WTC11 (cell line): ENCODE results near the gene DGKG. TPM values are rescaled to one million over a fixed set of nuclear protein-coding genes. Genes with fewer than 3 reads are reported as not detected.

Experiments used
- ATAC-seq: fragments of 200-7000 bp; cut with Tn5 transposase; 2 replicates; pipeline ENCODE4 v1.10.0; 2021; ENCODE audit warnings: mild to moderate bottlenecking, moderate library complexity
- CTCF ChIA-PET: fragments of 300-600 bp; sonication (Branson Sonifier 250); formaldehyde crosslinking; loops from one replicate; lab custom pipeline; 2021; ENCODE audit warnings: antibody characterized with exemption; lab: Charles Lee
- POLR2A ChIA-PET: fragments of 350-600 bp; sonication (Branson Sonifier 250); formaldehyde crosslinking; loops from one replicate; lab custom pipeline; 2021; ENCODE audit warnings: antibody characterized with exemption; lab: Charles Lee
- DNase-seq: peaks from one replicate; pipeline ENCODE4 v3.0.0; 2021; ENCODE audit warnings: low spot score
- H3K27ac Mint-ChIP-seq: 2 replicates; pipeline ENCODE4 v1.8.0; 2021; ENCODE audit warnings: mixed read lengths
- H3K27me3 Mint-ChIP-seq: 2 replicates; pipeline ENCODE4 v1.8.0; 2021; ENCODE audit warnings: low read depth, mild to moderate bottlenecking, moderate library complexity, mixed read lengths
- H3K36me3 Mint-ChIP-seq: 2 replicates; pipeline ENCODE4 v1.8.0; 2021; ENCODE audit warnings: mixed read lengths
- H3K4me1 Mint-ChIP-seq: 2 replicates; pipeline ENCODE4 v1.8.0; 2022; ENCODE audit warnings: mixed read lengths
- H3K4me3 Mint-ChIP-seq: 2 replicates; pipeline ENCODE4 v1.8.0; 2021; ENCODE audit warnings: mild to moderate bottlenecking, moderate library complexity, mixed read lengths
- H3K9me3 Mint-ChIP-seq: 2 replicates; pipeline ENCODE4 v1.8.0; 2021; ENCODE audit warnings: mixed read lengths
- AFF4 ChIP-seq: sonication (generic); formaldehyde crosslinking; IDR thresholded peaks from 2 replicates; pipeline ENCODE4 v1.8.1; 2023; ENCODE audit warnings: mild to moderate bottlenecking, missing genetic modification reagents, borderline replicate concordance
- CREM ChIP-seq: sonication (generic); formaldehyde crosslinking; IDR thresholded peaks from 2 replicates; pipeline ENCODE4 v1.8.1; 2022; ENCODE audit warnings: mild to moderate bottlenecking, missing genetic modification reagents, moderate library complexity
- GRHL2 ChIP-seq: fragments of 250-450 bp; sonication (Bioruptor Pico); IDR thresholded peaks from 2 replicates; pipeline ENCODE4 v1.8.0; 2022; ENCODE audit warnings: mild to moderate bottlenecking, moderate library complexity; ENCODE audit not compliant: insufficient replicate concordance, severe bottlenecking
- GTF2I ChIP-seq: fragments of 250-450 bp; sonication (Bioruptor Pico); conservative IDR thresholded peaks from 2 replicates; pipeline ENCODE4 v1.4.0; 2021; ENCODE audit warnings: mild to moderate bottlenecking
- JUN ChIP-seq: sonication (generic); formaldehyde crosslinking; IDR thresholded peaks from 2 replicates; pipeline ENCODE4 v1.8.0; 2023; ENCODE audit warnings: mild to moderate bottlenecking, missing genetic modification reagents
- NFYB ChIP-seq: sonication (generic); formaldehyde crosslinking; conservative IDR thresholded peaks from 2 replicates; pipeline ENCODE4 v1.8.0; 2022; ENCODE audit warnings: low read depth, missing genetic modification reagents
- PRRX2 ChIP-seq: fragments of 250-450 bp; sonication (Bioruptor Pico); IDR thresholded peaks from 2 replicates; pipeline ENCODE4 v1.8.0; 2021; ENCODE audit warnings: mild to moderate bottlenecking
- RORB ChIP-seq: fragments of 250-450 bp; sonication (Bioruptor Pico); IDR thresholded peaks from 2 replicates; pipeline ENCODE4 v1.9.0; 2021; ENCODE audit warnings: mild to moderate bottlenecking
- TEAD4 ChIP-seq: sonication (generic); formaldehyde crosslinking; IDR thresholded peaks from 2 replicates; pipeline ENCODE4 v1.8.0; 2022; ENCODE audit warnings: mild to moderate bottlenecking, missing genetic modification reagents
- ZNF281 ChIP-seq: sonication (generic); formaldehyde crosslinking; IDR thresholded peaks from 2 replicates; pipeline ENCODE4 v1.8.0; 2023; ENCODE audit warnings: mild to moderate bottlenecking, missing genetic modification reagents
- ZNF671 ChIP-seq: fragments of 250-450 bp; sonication (Bioruptor Pico); IDR thresholded peaks from 2 replicates; pipeline ENCODE4 v1.8.0; 2021; ENCODE audit warnings: mild to moderate bottlenecking
- total RNA-seq: library from RNA; stranded (reverse); gene quantifications from 3 replicates; pipeline ENCODE4 v1.2.3, GENCODE V29; 2021
- TF ChIP-seq, protein P1 (sequence below): fragments of 200-600 bp; IDR thresholded peaks from 2 replicates; pipeline ENCODE4 v1.8.0; 2022; ENCODE audit warnings: antibody characterized with exemption
- TF ChIP-seq, protein P2 (sequence below): sonication (generic); formaldehyde crosslinking; IDR thresholded peaks from 2 replicates; pipeline ENCODE4 v1.8.1; 2023; ENCODE audit warnings: mild to moderate bottlenecking, missing genetic modification reagents, moderate library complexity
- TF ChIP-seq, protein P3 (sequence below): sonication (generic); formaldehyde crosslinking; IDR thresholded peaks from 2 replicates; pipeline ENCODE4 v1.8.1; 2022; ENCODE audit warnings: low read depth, missing genetic modification reagents, borderline replicate concordance
- TF ChIP-seq, protein P4 (sequence below): sonication (generic); formaldehyde crosslinking; conservative IDR thresholded peaks from 2 replicates; pipeline ENCODE4 v1.8.1; 2023; ENCODE audit warnings: mild to moderate bottlenecking, low read depth, missing genetic modification reagents, moderate library complexity
- TF ChIP-seq, protein P5 (sequence below): fragments of 250-450 bp; sonication (Bioruptor Pico); conservative IDR thresholded peaks from 2 replicates; pipeline ENCODE4 v1.9.0; 2021; ENCODE audit warnings: mild to moderate bottlenecking
- TF ChIP-seq, protein P6 (sequence below): sonication (generic); formaldehyde crosslinking; IDR thresholded peaks from 2 replicates; pipeline ENCODE4 v1.8.0; 2023; ENCODE audit warnings: missing genetic modification reagents, mild to moderate bottlenecking, borderline replicate concordance

Gene DGKG
- total RNA-seq, 1 experiment from 2014 or later = 0.92 TPM

DNA sequence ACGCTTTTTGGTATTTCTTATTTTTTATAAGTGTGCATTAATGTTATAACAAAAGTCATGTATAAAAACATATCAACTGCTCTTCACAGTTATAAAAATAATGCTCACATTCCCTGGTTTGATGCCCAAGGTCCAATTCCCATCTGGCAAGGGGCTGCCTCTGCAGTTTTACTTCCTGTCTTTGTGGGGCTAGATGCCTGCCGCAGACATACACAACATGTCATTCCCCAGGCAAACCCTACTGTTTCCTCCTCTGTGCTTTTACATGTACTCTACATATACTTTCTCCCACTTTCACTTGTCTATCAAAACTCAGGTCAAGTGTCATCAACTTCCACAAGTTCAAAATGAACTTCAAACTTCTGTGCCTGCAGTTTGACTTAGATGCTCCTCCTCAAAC, 192.7 kb downstream of the DGKG start (continued):
- no peak for TF ChIP-seq ZNF281 (CRISPR knock-in tag)
- no peak for TF ChIP-seq RORB (CRISPR knock-in tag)
- TF ChIP-seq JUN = no peak
- TF ChIP-seq, protein P1, sequence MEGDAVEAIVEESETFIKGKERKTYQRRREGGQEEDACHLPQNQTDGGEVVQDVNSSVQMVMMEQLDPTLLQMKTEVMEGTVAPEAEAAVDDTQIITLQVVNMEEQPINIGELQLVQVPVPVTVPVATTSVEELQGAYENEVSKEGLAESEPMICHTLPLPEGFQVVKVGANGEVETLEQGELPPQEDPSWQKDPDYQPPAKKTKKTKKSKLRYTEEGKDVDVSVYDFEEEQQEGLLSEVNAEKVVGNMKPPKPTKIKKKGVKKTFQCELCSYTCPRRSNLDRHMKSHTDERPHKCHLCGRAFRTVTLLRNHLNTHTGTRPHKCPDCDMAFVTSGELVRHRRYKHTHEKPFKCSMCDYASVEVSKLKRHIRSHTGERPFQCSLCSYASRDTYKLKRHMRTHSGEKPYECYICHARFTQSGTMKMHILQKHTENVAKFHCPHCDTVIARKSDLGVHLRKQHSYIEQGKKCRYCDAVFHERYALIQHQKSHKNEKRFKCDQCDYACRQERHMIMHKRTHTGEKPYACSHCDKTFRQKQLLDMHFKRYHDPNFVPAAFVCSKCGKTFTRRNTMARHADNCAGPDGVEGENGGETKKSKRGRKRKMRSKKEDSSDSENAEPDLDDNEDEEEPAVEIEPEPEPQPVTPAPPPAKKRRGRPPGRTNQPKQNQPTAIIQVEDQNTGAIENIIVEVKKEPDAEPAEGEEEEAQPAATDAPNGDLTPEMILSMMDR = no peak
- no peak for TF ChIP-seq CREM (CRISPR knock-in tag)
- TF ChIP-seq TEAD4 (CRISPR knock-in tag) = no peak
- no peak for TF ChIP-seq GTF2I (CRISPR knock-in tag)
- no peak for TF ChIP-seq AFF4
- no peak for TF ChIP-seq GRHL2
- TF ChIP-seq, protein P2, sequence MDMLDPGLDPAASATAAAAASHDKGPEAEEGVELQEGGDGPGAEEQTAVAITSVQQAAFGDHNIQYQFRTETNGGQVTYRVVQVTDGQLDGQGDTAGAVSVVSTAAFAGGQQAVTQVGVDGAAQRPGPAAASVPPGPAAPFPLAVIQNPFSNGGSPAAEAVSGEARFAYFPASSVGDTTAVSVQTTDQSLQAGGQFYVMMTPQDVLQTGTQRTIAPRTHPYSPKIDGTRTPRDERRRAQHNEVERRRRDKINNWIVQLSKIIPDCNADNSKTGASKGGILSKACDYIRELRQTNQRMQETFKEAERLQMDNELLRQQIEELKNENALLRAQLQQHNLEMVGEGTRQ (CRISPR knock-in tag) = no peak

GRCh38 chr3:186168976-186169375, 193.1 kb downstream of the DGKG start:
- no peaks in the 10 kb centered on the region; the same call in 1 of the 2 replicates for H3K27me3 Mint-ChIP-seq
- POLR2A ChIA-PET = no interaction called here
- H3K4me3 Mint-ChIP-seq = no peak overlapping the region
- no peaks in the 10 kb centered on the region for H3K36me3 Mint-ChIP-seq
- DNase-seq = no peak
- ATAC-seq = no peak
- CTCF ChIA-PET = no interaction called here
- no peak overlapping the region for H3K27ac Mint-ChIP-seq
- no peaks in the 10 kb centered on the region for H3K9me3 Mint-ChIP-seq
- no peaks in the 10 kb centered on the region for H3K4me1 Mint-ChIP-seq
- TF ChIP-seq, protein P3, sequence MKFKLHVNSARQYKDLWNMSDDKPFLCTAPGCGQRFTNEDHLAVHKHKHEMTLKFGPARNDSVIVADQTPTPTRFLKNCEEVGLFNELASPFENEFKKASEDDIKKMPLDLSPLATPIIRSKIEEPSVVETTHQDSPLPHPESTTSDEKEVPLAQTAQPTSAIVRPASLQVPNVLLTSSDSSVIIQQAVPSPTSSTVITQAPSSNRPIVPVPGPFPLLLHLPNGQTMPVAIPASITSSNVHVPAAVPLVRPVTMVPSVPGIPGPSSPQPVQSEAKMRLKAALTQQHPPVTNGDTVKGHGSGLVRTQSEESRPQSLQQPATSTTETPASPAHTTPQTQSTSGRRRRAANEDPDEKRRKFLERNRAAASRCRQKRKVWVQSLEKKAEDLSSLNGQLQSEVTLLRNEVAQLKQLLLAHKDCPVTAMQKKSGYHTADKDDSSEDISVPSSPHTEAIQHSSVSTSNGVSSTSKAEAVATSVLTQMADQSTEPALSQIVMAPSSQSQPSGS = no peak
- TF ChIP-seq, protein P4, sequence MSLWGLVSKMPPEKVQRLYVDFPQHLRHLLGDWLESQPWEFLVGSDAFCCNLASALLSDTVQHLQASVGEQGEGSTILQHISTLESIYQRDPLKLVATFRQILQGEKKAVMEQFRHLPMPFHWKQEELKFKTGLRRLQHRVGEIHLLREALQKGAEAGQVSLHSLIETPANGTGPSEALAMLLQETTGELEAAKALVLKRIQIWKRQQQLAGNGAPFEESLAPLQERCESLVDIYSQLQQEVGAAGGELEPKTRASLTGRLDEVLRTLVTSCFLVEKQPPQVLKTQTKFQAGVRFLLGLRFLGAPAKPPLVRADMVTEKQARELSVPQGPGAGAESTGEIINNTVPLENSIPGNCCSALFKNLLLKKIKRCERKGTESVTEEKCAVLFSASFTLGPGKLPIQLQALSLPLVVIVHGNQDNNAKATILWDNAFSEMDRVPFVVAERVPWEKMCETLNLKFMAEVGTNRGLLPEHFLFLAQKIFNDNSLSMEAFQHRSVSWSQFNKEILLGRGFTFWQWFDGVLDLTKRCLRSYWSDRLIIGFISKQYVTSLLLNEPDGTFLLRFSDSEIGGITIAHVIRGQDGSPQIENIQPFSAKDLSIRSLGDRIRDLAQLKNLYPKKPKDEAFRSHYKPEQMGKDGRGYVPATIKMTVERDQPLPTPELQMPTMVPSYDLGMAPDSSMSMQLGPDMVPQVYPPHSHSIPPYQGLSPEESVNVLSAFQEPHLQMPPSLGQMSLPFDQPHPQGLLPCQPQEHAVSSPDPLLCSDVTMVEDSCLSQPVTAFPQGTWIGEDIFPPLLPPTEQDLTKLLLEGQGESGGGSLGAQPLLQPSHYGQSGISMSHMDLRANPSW (CRISPR knock-in tag) = no peak
- TF ChIP-seq ZNF671 (CRISPR knock-in tag) = no peak
- TF ChIP-seq, protein P5, sequence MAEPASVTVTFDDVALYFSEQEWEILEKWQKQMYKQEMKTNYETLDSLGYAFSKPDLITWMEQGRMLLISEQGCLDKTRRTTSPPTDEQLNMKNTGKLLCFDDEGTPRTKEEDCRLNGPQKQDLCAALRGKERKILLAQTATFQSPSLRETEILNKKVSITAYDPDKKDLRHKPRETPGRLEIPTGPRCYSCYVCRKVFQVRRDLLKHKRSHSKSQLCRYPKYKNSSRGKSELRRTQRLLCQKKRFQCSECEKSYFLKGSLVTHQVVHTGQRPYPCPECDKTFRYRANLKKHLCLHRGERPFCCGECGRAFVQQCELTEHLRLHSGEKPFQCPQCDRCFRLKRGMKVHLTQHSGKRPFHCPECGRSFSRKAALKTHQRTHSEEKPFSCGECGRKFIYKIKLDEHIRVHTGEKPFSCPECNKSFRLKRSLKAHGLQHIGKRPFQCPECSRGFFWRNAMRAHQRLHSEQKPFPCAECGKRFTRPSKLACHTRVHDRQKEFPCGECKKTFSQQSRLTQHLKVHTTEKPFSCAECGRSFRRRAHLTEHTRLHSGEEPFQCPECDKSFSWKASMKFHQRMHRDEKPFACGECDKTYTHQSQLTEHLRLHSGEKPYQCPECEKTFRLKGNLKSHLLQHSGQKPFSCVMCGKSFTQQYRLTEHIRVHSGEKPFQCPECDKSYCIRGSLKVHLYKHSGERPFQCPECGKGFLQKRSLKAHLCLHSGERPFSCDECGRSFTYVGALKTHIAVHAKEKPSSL (CRISPR knock-in tag) = no peak
- TF ChIP-seq NFYB = no peak
- no peak for TF ChIP-seq PRRX2 (CRISPR knock-in tag)
- TF ChIP-seq, protein P6, sequence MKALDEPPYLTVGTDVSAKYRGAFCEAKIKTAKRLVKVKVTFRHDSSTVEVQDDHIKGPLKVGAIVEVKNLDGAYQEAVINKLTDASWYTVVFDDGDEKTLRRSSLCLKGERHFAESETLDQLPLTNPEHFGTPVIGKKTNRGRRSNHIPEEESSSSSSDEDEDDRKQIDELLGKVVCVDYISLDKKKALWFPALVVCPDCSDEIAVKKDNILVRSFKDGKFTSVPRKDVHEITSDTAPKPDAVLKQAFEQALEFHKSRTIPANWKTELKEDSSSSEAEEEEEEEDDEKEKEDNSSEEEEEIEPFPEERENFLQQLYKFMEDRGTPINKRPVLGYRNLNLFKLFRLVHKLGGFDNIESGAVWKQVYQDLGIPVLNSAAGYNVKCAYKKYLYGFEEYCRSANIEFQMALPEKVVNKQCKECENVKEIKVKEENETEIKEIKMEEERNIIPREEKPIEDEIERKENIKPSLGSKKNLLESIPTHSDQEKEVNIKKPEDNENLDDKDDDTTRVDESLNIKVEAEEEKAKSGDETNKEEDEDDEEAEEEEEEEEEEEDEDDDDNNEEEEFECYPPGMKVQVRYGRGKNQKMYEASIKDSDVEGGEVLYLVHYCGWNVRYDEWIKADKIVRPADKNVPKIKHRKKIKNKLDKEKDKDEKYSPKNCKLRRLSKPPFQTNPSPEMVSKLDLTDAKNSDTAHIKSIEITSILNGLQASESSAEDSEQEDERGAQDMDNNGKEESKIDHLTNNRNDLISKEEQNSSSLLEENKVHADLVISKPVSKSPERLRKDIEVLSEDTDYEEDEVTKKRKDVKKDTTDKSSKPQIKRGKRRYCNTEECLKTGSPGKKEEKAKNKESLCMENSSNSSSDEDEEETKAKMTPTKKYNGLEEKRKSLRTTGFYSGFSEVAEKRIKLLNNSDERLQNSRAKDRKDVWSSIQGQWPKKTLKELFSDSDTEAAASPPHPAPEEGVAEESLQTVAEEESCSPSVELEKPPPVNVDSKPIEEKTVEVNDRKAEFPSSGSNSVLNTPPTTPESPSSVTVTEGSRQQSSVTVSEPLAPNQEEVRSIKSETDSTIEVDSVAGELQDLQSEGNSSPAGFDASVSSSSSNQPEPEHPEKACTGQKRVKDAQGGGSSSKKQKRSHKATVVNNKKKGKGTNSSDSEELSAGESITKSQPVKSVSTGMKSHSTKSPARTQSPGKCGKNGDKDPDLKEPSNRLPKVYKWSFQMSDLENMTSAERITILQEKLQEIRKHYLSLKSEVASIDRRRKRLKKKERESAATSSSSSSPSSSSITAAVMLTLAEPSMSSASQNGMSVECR (CRISPR knock-in tag) = no peak
